ENCODE measurements around the gene PTPRK.
"Not testable (repeated sequence)": the region's sequence is repeated elsewhere in the genome, so short reads cannot be mapped to it uniquely, and the experiment has no call there.

Gene PTPRK

DNA sequence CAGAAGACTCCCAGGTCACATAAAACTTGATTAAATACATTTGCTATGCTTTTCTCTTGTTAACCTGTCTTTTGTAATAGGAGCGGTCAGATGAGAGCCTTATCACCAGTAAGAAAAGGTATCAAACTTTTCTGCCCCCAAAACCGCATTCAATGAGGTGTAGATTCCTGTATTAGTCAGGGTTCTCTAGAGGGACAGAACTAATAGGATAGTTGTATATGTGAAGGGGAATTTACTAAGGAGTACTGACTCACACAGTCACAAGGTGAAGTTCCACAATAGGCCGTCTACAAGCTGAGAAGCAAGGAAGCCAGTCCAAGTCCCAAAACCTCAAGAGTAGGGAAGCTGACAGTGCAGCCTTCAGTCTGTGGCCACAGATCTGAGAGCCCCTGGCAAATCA lies 32.7 kb downstream of the PTPRK start:
- no peak for DNase-seq

GRCh38 chr6:128487055-128487454 lies 33.3 kb downstream of the PTPRK start:
- no peak for DNase-seq

GRCh38 chr6:128486580-128486979 lies 33.8 kb downstream of the PTPRK start:
- not testable (repeated sequence) for DNase-seq

- no peak for DNase-seq
Observed at GRCh38 chr6:128483472-128484135, 36.8 kb downstream of the PTPRK start.

GRCh38 chr6:128482642-128483041 lies 37.8 kb downstream of the PTPRK start:
- DNase-seq = no peak

GRCh38 chr6:128479991-128480390 lies 40.4 kb downstream of the PTPRK start:
- no peak for DNase-seq

DNA sequence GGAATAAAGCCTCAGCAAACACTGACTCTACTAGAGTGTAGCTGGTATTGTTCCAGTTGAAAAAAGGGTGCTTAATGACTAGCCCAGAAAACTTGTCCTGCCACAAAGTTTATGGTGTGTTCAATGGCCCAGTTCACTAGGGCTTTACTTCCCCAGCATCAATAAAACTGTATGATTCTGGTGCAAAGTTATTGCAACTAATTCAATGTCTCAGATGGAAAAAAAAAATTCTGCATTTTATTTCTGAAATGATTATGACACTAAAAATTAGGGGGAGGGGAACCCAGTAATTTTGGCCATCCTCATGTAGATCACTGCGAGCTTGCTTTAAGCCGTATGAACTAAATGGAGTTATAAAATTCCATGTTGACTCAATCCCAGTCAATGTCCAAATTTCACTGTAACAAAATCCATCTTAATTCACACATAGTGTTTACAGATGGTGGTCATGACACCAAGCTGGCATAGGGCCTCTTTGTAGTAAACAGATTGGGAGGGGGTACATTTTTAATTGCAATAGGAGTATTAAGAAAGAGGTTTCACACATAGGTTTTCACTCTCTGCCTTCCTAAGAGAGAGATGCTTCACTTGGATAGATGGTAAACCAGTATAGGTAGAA lies 41.2 kb downstream of the PTPRK start:
- no peak for DNase-seq

DNA sequence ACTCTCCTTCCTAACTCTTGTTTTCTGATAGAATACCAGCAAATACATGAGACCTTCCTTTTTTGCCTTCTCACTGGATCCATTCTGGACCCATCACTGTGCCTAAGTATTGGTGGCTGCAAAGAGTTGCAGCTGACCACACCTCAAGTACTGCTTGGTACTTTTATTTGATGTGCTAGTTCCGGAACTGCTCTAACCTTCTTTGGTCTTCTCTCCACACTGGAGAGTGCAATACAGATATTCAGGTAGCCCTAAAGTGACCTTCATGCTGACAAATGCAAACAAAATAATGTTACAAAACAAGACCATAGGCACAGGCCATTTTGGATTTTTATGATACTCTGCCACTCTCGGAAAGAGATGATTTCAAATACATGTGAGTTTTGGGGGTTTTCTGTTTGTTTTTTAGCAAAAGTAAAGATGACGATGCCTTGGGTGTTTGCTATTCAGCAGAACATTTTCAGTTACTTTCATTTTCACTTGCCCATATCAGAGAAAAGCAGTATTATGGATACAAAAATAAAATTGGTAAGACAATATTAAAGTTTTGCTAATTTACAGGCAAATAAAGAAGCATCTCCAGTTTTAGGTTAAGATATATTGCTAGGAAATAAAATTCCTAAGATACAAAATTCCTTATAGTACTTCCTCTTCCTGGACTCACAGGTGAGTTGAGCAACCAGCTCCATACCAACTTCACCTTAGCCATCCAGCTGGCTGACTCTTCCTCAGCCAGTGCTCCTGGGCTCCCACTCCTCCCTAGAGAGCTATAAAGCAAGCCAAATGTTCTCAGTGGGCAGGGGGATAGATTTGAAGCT lies 42.0 kb downstream of the PTPRK start:
- no peak for DNase-seq

DNA sequence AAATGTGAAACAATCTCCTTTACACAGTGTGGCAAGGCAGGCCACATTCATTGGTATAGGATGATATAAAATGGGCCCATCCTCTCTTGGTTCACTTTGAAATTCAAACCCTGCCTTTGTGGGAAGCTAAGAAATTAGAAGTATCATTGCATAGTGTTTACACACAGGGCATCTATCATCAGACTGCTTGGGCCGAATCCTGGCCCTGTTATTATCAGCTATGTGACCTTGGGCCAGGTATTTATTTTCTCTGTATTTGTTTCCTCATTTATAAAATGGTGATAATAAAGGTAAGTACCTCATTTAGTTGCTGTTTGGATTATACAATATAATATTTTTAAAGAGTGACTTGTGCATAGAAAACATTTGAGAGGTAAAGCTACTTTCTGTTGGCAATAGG lies 45.5 kb downstream of the PTPRK start:
- DNase-seq = no peak

GRCh38 chr6:128474481-128474880 lies 45.9 kb downstream of the PTPRK start:
- no peak for DNase-seq

GRCh38 chr6:128471907-128472306 lies 48.5 kb downstream of the PTPRK start:
- DNase-seq = no peak

DNA sequence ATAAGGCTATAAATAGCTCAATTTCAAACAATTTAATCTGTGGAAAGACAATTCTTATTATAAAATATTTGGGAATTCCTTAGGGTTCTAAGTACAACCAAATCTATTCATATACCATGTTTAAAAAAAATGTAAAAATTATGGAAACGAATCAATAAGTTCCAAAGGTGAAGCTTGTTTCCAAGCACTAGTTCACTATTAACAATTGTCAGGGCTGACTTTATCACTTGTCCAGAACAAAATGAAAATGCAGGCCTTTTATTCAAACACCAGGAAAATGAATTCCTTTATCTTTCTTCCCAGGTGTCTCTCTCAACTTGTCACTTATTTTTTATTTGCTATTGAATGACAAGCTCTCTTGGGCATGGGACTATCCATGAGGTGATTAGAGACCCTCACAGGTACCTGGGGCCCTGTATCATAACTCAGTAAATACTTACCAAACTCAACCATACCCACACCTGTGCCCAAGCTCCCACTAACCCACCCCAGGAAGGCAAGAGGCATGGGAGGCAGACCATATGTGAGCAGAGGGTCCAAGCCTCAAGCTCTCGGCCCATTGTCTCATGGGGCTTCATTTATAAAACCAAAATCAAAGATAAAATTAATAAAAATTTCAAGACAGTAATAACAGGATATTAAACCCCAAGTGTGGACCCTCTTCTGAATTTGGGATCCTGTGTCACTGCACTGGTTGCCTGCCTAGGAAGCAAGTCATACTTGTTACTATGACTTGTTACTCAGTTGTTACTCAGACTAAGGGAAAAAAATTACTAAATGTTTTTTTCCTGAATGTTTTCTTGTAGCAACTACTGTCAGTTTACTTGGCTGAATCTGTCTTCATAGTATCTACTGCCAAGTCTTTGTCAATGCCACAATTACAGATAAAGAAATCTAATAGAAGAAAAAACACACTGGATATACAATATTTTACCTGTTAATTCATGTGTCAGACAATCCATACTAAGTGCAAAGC lies 54.7 kb downstream of the PTPRK start:
- no peak for DNase-seq

GRCh38 chr6:128464790-128465189 lies 55.6 kb downstream of the PTPRK start:
- DNase-seq = no peak

- no peak for DNase-seq
Observed at GRCh38 chr6:128463942-128464341, 56.5 kb downstream of the PTPRK start.

GRCh38 chr6:128461501-128461900 lies 58.9 kb downstream of the PTPRK start:
- DNase-seq = no peak

- no peak for DNase-seq
Observed at GRCh38 chr6:128456510-128457230, 63.7 kb downstream of the PTPRK start.

- DNase-seq = no peak
Observed at GRCh38 chr6:128455959-128456358, 64.4 kb downstream of the PTPRK start.

DNA sequence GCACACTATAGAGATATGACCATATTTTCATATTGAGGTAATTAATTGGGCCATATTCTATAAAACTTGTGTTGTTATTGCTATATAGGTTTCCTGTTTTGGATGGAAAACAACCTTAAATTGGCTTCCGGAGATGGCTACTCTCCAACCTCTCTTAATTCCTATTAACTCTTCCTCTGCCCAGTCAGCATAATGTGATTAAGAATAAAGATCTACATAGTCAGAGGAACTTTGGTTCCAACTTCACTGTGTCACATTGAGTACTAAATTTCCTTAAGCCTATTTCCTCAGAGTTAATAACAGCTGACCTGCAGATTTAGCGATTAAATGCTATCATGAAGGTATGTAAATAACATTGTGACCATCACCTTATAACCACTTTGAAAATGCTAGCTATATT lies 67.7 kb downstream of the PTPRK start:
- DNase-seq = no peak

- no peak for DNase-seq
Observed at GRCh38 chr6:128446497-128446896, 73.9 kb downstream of the PTPRK start.

- DNase-seq = no peak
Observed at GRCh38 chr6:128443553-128443952, 76.8 kb downstream of the PTPRK start.

DNA sequence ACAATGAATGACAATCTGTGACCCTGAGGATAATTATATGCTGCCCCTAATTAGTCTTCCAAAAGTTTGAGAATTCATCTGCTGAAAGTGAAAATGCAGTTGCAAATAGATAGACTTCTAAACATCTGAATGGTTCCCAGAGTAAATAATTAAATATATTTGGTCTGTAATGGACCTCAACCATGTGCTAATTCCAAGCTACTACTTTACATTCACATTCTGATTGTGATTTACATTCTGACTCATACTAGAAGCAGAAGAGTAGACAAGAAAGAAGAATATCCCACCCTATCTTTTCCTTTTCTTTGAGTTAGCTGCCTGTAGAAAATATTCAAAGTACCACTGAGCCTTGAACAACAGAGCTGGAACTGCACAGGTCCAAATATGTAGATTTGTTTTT lies 80.8 kb downstream of the PTPRK start:
- DNase-seq = no peak

DNA sequence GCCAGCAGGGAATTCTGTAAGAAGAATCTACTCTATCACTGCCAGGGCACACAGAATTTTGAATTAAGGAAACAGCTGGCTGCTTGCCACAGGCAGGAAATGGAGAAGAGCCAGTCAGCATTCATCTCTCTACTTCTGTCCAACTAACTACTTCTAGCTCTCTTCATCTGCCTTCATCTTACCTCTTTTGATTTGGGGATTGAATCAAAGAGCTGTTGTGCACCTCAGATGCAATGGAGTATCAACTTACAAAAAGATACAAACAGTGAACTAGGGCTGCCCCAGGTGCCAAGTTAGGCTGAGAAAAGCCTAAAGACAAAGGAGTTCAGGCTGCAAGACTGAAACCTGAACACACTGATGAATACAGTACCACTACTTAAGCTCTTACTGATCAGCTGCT lies 82.0 kb downstream of the PTPRK start:
- no peak for DNase-seq

Measured in CD4-positive, alpha-beta T cell treated with Interferon gamma for 1 hour (primary cell).